ENCODE measurements around the gene ARF5. TPM values are rescaled to one million over a fixed set of nuclear protein-coding genes. Genes with fewer than 3 reads are reported as not detected.
A peak's percentile ranks its signal among the peaks of the same experiment; 100 is the strongest.

The ARF5 gene
- total RNA-seq, 4 donors from 2014 or later: 117 to 180 (median 147) TPM

GRCh38 chr7:127586346-127586745, 1.9 kb upstream of the ARF5 start:
- peaks cover 26 to 43% (median 39%) of the 10 kb centered on the region in 4 donors for H3K36me3 ChIP-seq
- no peak for TF ChIP-seq POLR2A (IDR thresholded peaks at IDR 0.05; ENCODE audit: low read depth)
- no peak for TF ChIP-seq EP300 (IDR thresholded peaks at IDR 0.05)
- TF ChIP-seq POLR2AphosphoS5 (IDR thresholded peaks at IDR 0.05): no peak
- TF ChIP-seq, protein P1, sequence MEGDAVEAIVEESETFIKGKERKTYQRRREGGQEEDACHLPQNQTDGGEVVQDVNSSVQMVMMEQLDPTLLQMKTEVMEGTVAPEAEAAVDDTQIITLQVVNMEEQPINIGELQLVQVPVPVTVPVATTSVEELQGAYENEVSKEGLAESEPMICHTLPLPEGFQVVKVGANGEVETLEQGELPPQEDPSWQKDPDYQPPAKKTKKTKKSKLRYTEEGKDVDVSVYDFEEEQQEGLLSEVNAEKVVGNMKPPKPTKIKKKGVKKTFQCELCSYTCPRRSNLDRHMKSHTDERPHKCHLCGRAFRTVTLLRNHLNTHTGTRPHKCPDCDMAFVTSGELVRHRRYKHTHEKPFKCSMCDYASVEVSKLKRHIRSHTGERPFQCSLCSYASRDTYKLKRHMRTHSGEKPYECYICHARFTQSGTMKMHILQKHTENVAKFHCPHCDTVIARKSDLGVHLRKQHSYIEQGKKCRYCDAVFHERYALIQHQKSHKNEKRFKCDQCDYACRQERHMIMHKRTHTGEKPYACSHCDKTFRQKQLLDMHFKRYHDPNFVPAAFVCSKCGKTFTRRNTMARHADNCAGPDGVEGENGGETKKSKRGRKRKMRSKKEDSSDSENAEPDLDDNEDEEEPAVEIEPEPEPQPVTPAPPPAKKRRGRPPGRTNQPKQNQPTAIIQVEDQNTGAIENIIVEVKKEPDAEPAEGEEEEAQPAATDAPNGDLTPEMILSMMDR (IDR thresholded peaks at IDR 0.05): no peak
- no peak for DNase-seq (ENCODE audit: extremely low spot score)
- H3K27ac ChIP-seq (replicated peaks in 1 of 4): peak overlapping the region; percentile 86 to 97 (median 87)
- WGBS: 90% methylated on average over 2 of the region's 2 CpGs
- no peak overlapping the region for H3K4me3 ChIP-seq
- H3K27me3 ChIP-seq: no peaks in the 10 kb centered on the region
- H3K9me3 ChIP-seq: no peaks in the 10 kb centered on the region
- peaks cover 47 to 71% (median 64%) of the 10 kb centered on the region in 4 donors for H3K4me1 ChIP-seq
- intact Hi-C loops (cut with DNase I): no loop called here

- TF ChIP-seq POLR2AphosphoS5 (IDR thresholded peaks at IDR 0.05): no peak
- 59% methylated on average over 20 of the region's 20 CpGs for WGBS
- Histone ChIP-seq H3K4me1 (peaks cover 34 to 58% (median 51%) of the 10 kb centered on the region in 4 donors), H3K9me3 (no peaks in the 10 kb centered on the region), H3K27me3 (no peaks in the 10 kb centered on the region), H3K4me3 (peak overlapping the region; percentile 91 to 99 (median 98)), H3K36me3 (peaks cover 24 to 43% (median 38%) of the 10 kb centered on the region in 4 donors), H3K27ac (replicated peaks in 1 of 4) (peak overlapping the region; percentile 95 to 96 (median 95))
- intact Hi-C loops (cut with DNase I): no loop called here
- no peak for DNase-seq (ENCODE audit: extremely low spot score)
Observed at GRCh38 chr7:127587663-127588018, 570 bp upstream of the ARF5 start.

DNA sequence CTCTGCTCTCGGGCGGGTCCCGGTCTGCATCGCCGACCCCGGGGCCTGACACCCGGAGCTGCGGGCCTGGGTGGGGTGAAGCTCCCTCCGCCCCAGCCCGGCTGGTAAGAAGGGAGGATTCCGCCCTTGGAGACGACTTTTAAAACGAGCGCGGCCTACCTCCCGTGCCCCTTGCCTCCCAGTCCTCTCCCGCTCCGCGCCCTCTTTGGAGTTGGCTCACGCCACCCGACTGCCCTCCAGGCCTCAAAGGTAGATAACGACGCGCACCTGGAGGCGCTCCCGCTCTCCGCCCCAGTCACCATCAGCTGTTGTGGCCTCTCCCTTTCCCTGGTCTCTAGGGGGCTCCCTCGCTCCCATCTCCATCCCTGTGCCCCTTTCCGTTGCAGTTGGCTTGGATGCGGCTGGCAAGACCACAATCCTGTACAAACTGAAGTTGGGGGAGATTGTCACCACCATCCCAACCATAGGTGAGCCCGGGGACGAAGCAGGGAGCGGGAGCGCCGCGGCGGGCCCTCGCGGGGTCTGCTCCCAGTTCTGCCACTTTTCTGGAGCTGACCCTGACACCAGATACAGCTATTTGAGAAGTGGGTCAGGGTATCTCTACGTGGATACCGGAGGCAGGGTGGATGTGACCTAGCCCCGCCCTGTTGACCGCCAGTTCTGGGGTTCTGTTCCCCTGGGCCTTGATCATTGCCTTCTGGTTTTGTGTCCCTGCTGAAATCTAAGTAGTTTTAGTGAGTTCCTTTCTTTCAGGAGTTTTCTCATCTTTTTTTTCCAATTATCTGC, 679 bp downstream of the ARF5 start:
- H3K27ac ChIP-seq (replicated peaks in 1 of 4): peak overlapping the region; percentile 95 to 96 (median 95)
- peaks cover 19 to 43% (median 34%) of the 10 kb centered on the region in 4 donors for H3K36me3 ChIP-seq
- 9% methylated on average over 26 of the region's 43 CpGs for WGBS
- H3K4me1 ChIP-seq: peaks cover 22 to 45% (median 38%) of the 10 kb centered on the region in 4 donors
- intact Hi-C loops (cut with DNase I): no loop called here
- DNase-seq (ENCODE audit: extremely low spot score): no peak
- no peaks in the 10 kb centered on the region for H3K27me3 ChIP-seq
- peak overlapping the region; percentile 91 to 99 (median 98) for H3K4me3 ChIP-seq
- TF ChIP-seq, protein P1 (IDR thresholded peaks at IDR 0.05): peak; percentile 37 to 38 (median 38)
- TF ChIP-seq POLR2AphosphoS5 (IDR thresholded peaks at IDR 0.05) (peak in 1 of 2 donors; percentile 41), POLR2A (IDR thresholded peaks at IDR 0.05; ENCODE audit: low read depth) (no peak)
- no peaks in the 10 kb centered on the region for H3K9me3 ChIP-seq

DNA sequence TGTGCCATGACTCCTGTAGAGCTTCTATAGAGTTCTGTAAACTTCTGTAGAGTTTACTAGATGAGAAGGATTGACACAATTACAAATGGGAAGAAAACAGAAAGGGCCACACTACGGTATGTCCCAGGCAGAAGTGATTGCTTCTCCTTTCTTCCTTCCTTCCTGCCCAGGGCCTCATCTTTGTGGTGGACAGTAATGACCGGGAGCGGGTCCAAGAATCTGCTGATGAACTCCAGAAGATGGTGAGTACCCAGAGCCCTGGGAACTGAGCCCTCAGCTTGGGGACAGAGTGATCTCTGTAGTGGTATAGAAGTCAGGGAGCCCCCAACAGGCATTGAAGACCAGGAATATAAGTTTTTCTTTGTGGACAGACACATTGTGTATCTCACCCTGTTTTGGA, 1.7 kb downstream of the ARF5 start:
- Histone ChIP-seq H3K4me1 (peaks cover 12 to 35% (median 28%) of the 10 kb centered on the region in 4 donors), H3K4me3 (peak overlapping the region in 1 of 4 donors; percentile 99), H3K27ac (replicated peaks in 1 of 4) (no peak overlapping the region), H3K36me3 (peaks cover 19 to 39% (median 32%) of the 10 kb centered on the region in 4 donors), H3K27me3 (no peaks in the 10 kb centered on the region), H3K9me3 (no peaks in the 10 kb centered on the region)
- intact Hi-C loops (cut with DNase I): no loop called here
- WGBS: 69% methylated on average over 3 of the region's 3 CpGs
- no peak for TF ChIP-seq POLR2A (IDR thresholded peaks at IDR 0.05; ENCODE audit: low read depth)
- no peak for TF ChIP-seq POLR2AphosphoS5 (IDR thresholded peaks at IDR 0.05)
- TF ChIP-seq EP300 (IDR thresholded peaks at IDR 0.05): no peak
- TF ChIP-seq, protein P1 (IDR thresholded peaks at IDR 0.05): no peak
- DNase-seq (ENCODE audit: extremely low spot score): no peak

DNA sequence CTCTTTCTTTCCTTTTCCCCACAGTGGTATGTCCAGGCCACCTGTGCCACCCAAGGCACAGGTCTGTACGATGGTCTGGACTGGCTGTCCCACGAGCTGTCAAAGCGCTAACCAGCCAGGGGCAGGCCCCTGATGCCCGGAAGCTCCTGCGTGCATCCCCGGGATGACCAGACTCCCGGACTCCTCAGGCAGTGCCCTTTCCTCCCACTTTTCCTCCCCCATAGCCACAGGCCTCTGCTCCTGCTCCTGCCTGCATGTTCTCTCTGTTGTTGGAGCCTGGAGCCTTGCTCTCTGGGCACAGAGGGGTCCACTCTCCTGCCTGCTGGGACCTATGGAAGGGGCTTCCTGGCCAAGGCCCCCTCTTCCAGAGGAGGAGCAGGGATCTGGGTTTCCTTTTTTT, 3.0 kb downstream of the ARF5 start:
- no peak for DNase-seq (ENCODE audit: extremely low spot score)
- no peak overlapping the region for H3K4me3 ChIP-seq
- peaks cover 19 to 39% (median 32%) of the 10 kb centered on the region in 4 donors for H3K36me3 ChIP-seq
- H3K27me3 ChIP-seq: no peaks in the 10 kb centered on the region
- TF ChIP-seq, protein P1 (IDR thresholded peaks at IDR 0.05): no peak
- TF ChIP-seq POLR2AphosphoS5 (IDR thresholded peaks at IDR 0.05): no peak
- no peak for TF ChIP-seq POLR2A (IDR thresholded peaks at IDR 0.05; ENCODE audit: low read depth)
- no peak for TF ChIP-seq EP300 (IDR thresholded peaks at IDR 0.05)
- WGBS: 96% methylated on average over 4 of the region's 7 CpGs
- intact Hi-C loops (cut with DNase I): no loop called here
- H3K27ac ChIP-seq (replicated peaks in 1 of 4): no peak overlapping the region
- H3K4me1 ChIP-seq: peaks cover 6 to 27% (median 22%) of the 10 kb centered on the region in 4 donors
- H3K9me3 ChIP-seq: no peaks in the 10 kb centered on the region

Measured in esophagus muscularis mucosa (tissue), 4 donors.